ENCODE results near the gene RASD2. TPM values are rescaled to one million over a fixed set of nuclear protein-coding genes. Genes with fewer than 3 reads are reported as not detected.

Gene RASD2
- total RNA-seq, 4 donors from 2014 or later = 8.5 to 19.7 (median 13.9) TPM

DNA sequence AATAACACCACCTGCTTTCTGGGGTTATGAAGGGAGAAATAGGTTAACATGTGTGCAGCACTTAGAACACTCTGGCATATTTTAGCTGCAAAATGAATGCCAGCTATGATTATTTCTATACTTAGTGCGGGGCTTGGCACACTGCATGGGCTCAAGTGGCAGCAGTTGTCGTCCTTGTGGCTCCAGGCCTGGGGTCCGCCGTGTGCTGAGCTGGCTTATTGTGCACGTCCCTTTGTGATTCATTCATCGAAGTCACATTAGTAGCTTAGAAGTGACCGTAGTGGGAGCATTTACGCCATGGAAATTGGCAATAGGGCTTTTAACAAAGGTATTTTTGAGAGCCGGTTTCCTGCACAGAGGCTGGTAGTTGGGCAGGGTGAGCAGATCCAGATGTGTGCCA lies 4.2 kb downstream of the RASD2 start:
- Histone ChIP-seq H3K27me3 (peaks cover 20% of the 10 kb centered on the region), H3K36me3 (no peaks in the 10 kb centered on the region), H3K4me1 (peaks cover under 1 to 18% (median 12%) of the 10 kb centered on the region in 4 donors), H3K4me3 (no peak overlapping the region), H3K27ac (no peak overlapping the region), H3K9me3 (no peaks in the 10 kb centered on the region)
- no peak for DNase-seq
- in situ Hi-C loops (cut with MboI; ENCODE audit: low pct_ligation_motif_present in 1 of 4, low pct_unique_long_range_greater_than_20kb in 1 of 4, low sequenced_read_pairs in 3 of 4) = no loop called here
- intact Hi-C loops (cut with DNase I; ENCODE audit: low total_unique reads) = loop anchor here (10.0 kb wide), 1 partner anchor 60 kb away; no protein-coding TSS in a partner anchor
- WGBS, 2 donors (ENCODE audit: low coverage in 1 of 2) = 61 to 78% methylated on average over 5 to 9 of the region's 9 CpGs
- no peak for TF ChIP-seq EP300 (IDR thresholded peaks at IDR 0.05; ENCODE audit: low read depth)
- TF ChIP-seq POLR2A (IDR thresholded peaks at IDR 0.05) = no peak
- TF ChIP-seq, protein P1, sequence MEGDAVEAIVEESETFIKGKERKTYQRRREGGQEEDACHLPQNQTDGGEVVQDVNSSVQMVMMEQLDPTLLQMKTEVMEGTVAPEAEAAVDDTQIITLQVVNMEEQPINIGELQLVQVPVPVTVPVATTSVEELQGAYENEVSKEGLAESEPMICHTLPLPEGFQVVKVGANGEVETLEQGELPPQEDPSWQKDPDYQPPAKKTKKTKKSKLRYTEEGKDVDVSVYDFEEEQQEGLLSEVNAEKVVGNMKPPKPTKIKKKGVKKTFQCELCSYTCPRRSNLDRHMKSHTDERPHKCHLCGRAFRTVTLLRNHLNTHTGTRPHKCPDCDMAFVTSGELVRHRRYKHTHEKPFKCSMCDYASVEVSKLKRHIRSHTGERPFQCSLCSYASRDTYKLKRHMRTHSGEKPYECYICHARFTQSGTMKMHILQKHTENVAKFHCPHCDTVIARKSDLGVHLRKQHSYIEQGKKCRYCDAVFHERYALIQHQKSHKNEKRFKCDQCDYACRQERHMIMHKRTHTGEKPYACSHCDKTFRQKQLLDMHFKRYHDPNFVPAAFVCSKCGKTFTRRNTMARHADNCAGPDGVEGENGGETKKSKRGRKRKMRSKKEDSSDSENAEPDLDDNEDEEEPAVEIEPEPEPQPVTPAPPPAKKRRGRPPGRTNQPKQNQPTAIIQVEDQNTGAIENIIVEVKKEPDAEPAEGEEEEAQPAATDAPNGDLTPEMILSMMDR (IDR thresholded peaks at IDR 0.05) = no peak

DNA sequence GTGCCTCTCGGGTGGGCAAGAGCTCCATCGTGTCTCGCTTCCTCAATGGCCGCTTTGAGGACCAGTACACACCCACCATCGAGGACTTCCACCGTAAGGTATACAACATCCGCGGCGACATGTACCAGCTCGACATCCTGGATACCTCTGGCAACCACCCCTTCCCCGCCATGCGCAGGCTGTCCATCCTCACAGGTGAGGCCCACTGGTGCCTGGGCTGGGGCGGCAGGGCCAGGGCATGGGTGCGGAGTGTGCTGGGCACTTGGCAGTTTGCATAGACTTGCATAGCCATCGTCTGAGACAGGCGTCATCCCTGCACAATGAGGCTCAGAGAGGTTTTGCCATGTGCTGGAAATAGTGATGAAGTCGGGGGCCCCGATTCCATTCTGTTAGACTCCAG lies 6.3 kb downstream of the RASD2 start:
- DNase-seq = no peak
- Histone ChIP-seq H3K4me1 (no peaks in the 10 kb centered on the region), H3K27ac (no peak overlapping the region), H3K27me3 (peaks cover 5% of the 10 kb centered on the region), H3K9me3 (no peaks in the 10 kb centered on the region), H3K4me3 (no peak overlapping the region), H3K36me3 (no peaks in the 10 kb centered on the region)
- 94% methylated on average over 17 of the region's 18 CpGs; no CpG with 5 or more reads in 1 of the 2 donors for WGBS, 2 donors (ENCODE audit: low coverage in 1 of 2)
- in situ Hi-C loops (cut with MboI; ENCODE audit: low pct_ligation_motif_present in 1 of 4, low pct_unique_long_range_greater_than_20kb in 1 of 4, low sequenced_read_pairs in 3 of 4) (no loop called here), intact Hi-C loops (cut with DNase I; ENCODE audit: low total_unique reads) (loop anchor here (10.0 kb wide), 1 partner anchor 62 kb away; no protein-coding TSS in a partner anchor)
- TF ChIP-seq POLR2AphosphoS5 (IDR thresholded peaks at IDR 0.05) = no peak
- TF ChIP-seq, protein P1 (IDR thresholded peaks at IDR 0.05) = no peak
- TF ChIP-seq POLR2A (IDR thresholded peaks at IDR 0.05) = no peak
- TF ChIP-seq EP300 (IDR thresholded peaks at IDR 0.05; ENCODE audit: low read depth) = no peak

DNA sequence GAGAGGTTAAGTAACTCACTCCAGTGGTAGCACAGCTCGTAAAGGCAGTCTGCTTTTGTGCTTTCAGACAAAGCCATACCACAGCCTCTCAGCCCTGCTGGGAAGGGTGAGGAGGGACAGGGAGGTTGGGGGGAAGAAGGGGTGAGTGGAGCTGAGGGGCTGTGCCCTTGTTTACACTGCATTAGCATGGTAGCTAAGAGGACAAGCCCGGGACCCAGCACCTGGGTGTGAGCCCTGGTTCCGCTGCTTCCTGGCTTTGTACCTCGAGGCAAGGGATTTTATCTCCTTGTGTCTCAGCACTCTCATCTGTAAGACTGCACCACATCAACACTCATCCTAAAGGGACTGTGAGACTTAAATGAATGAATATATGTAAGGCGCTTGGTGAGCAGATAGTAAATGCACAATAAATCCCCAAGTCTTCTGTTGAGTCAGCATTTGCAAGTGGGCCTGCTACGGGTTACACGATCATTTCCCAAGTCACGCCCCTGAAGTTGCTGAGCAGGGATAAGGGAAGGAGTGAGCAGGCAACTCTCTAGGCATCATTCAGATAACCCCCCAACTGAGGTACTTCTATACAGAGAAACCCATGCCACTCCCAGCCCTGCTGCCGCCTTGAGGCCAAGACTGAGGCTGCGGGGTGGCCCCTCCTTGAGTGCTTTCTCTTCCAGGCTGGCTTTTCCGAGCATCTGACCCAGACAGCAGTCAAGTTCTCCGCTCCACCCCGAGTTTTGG lies 7.5 kb downstream of the RASD2 start:
- DNase-seq = no peak
- Histone ChIP-seq H3K4me1 (no peaks in the 10 kb centered on the region), H3K36me3 (no peaks in the 10 kb centered on the region), H3K9me3 (no peaks in the 10 kb centered on the region), H3K27me3 (no peaks in the 10 kb centered on the region), H3K27ac (no peak overlapping the region), H3K4me3 (no peak overlapping the region)
- intact Hi-C loops (cut with DNase I; ENCODE audit: low total_unique reads) (loop anchor here (10.0 kb wide), 1 partner anchor 63 kb away; no protein-coding TSS in a partner anchor), in situ Hi-C loops (cut with MboI; ENCODE audit: low pct_ligation_motif_present in 1 of 4, low pct_unique_long_range_greater_than_20kb in 1 of 4, low sequenced_read_pairs in 3 of 4) (no loop called here)
- WGBS, 2 donors (ENCODE audit: low coverage in 1 of 2) = 80% methylated on average over 13 of the region's 13 CpGs; no CpG with 5 or more reads in 1 of the 2 donors
- TF ChIP-seq POLR2AphosphoS5 (IDR thresholded peaks at IDR 0.05) (no peak), POLR2A (IDR thresholded peaks at IDR 0.05) (no peak), EP300 (IDR thresholded peaks at IDR 0.05; ENCODE audit: low read depth) (no peak)
- TF ChIP-seq, protein P1 (IDR thresholded peaks at IDR 0.05) = no peak

DNA sequence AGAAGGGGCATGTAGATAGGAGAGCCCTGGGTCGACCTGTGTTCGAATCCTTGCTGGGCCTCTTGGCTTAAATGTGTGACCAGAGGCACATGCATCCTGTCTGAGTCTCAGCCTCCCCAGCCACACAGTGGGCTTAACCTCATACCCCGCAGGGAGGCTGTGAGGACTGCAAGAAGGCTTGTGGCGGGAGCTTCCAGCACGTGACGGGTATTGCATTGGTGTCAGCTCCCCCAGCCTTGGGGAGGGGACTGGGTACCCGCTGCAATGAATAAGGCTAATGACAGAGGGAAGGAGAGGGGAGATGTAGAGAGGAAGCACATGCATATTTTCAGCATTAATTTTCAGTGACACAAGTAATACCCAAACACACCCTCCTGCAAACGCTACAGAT lies 8.1 kb downstream of the RASD2 start:
- no peaks in the 10 kb centered on the region for H3K36me3 ChIP-seq
- intact Hi-C loops (cut with DNase I; ENCODE audit: low total_unique reads) = loop anchor here (10.0 kb wide), 1 partner anchor 64 kb away; no protein-coding TSS in a partner anchor
- no peaks in the 10 kb centered on the region for H3K9me3 ChIP-seq

More for the DNA sequence above, 8.1 kb downstream of the RASD2 start:
- WGBS, 2 donors (ENCODE audit: low coverage in 1 of 2) = 90% methylated on average over 8 of the region's 8 CpGs; no CpG with 5 or more reads in 1 of the 2 donors
- TF ChIP-seq, protein P1 (IDR thresholded peaks at IDR 0.05) = no peak
- TF ChIP-seq EP300 (IDR thresholded peaks at IDR 0.05; ENCODE audit: low read depth) (no peak), POLR2A (IDR thresholded peaks at IDR 0.05) (no peak)
- Histone ChIP-seq H3K27ac (no peak overlapping the region), H3K4me1 (no peaks in the 10 kb centered on the region), H3K4me3 (no peak overlapping the region), H3K27me3 (no peaks in the 10 kb centered on the region)
- in situ Hi-C loops (cut with MboI; ENCODE audit: low pct_ligation_motif_present in 1 of 4, low pct_unique_long_range_greater_than_20kb in 1 of 4, low sequenced_read_pairs in 3 of 4) = no loop called here
- DNase-seq = no peak

All from transverse colon (tissue), 4 donors.